ENCODE measurements around the gene PPP6R3. TPM values are rescaled to one million over a fixed set of nuclear protein-coding genes. Genes with fewer than 3 reads are reported as not detected.

Gene PPP6R3, protein sequence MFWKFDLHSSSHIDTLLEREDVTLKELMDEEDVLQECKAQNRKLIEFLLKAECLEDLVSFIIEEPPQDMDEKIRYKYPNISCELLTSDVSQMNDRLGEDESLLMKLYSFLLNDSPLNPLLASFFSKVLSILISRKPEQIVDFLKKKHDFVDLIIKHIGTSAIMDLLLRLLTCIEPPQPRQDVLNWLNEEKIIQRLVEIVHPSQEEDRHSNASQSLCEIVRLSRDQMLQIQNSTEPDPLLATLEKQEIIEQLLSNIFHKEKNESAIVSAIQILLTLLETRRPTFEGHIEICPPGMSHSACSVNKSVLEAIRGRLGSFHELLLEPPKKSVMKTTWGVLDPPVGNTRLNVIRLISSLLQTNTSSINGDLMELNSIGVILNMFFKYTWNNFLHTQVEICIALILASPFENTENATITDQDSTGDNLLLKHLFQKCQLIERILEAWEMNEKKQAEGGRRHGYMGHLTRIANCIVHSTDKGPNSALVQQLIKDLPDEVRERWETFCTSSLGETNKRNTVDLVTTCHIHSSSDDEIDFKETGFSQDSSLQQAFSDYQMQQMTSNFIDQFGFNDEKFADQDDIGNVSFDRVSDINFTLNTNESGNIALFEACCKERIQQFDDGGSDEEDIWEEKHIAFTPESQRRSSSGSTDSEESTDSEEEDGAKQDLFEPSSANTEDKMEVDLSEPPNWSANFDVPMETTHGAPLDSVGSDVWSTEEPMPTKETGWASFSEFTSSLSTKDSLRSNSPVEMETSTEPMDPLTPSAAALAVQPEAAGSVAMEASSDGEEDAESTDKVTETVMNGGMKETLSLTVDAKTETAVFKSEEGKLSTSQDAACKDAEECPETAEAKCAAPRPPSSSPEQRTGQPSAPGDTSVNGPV
- total RNA-seq = 75.3 and 108 TPM in 2 replicates

GRCh38 chr11:68460741-68461574, at the start of gene PPP6R3:
Gene PPP6R3, plus strand, starts transcription at chr11:68460752. Its CDS starts 76,913 bp downstream, at chr11:68537665.

Other genes with a start within 250 kb of the PPP6R3 start
- gene KMT5B, start 247.5 kb upstream of the PPP6R3 start, total RNA-seq = 19.5 and 20.9 TPM in 2 replicates
- 11.5 and 12.7 TPM in 2 replicates for gene C11orf24, start 188.8 kb upstream of the PPP6R3 start, total RNA-seq
- gene LRP5, start 148.2 kb upstream of the PPP6R3 start, total RNA-seq = 7.1 and 40.5 TPM in 2 replicates
- gene GAL, start 223.8 kb downstream of the PPP6R3 start, total RNA-seq = 0.09 and 0.47 TPM in 2 replicates

Measured in bronchial smooth muscle cell (primary cell).